WTC11 (cell line): ENCODE results near the gene RNF125. TPM values are rescaled to one million over a fixed set of nuclear protein-coding genes. Genes with fewer than 3 reads are reported as not detected.
A peak's percentile ranks its signal among the peaks of the same experiment; 100 is the strongest.
"Not testable (repeated sequence)": the region's sequence is repeated elsewhere in the genome, so short reads cannot be mapped to it uniquely, and the experiment has no call there.

Experiments used
- ATAC-seq: fragments of 200-7000 bp; cut with Tn5 transposase; 2 replicates; pipeline ENCODE4 v1.10.0; 2021; ENCODE audit warnings: mild to moderate bottlenecking, moderate library complexity
- CTCF ChIA-PET: fragments of 300-600 bp; sonication (Branson Sonifier 250); formaldehyde crosslinking; loops from one replicate; lab custom pipeline; 2021; ENCODE audit warnings: antibody characterized with exemption; lab: Charles Lee
- POLR2A ChIA-PET: fragments of 350-600 bp; sonication (Branson Sonifier 250); formaldehyde crosslinking; loops from one replicate; lab custom pipeline; 2021; ENCODE audit warnings: antibody characterized with exemption; lab: Charles Lee
- DNase-seq: peaks from one replicate; pipeline ENCODE4 v3.0.0; 2021; ENCODE audit warnings: low spot score
- H3K27ac Mint-ChIP-seq: 2 replicates; pipeline ENCODE4 v1.8.0; 2021; ENCODE audit warnings: mixed read lengths
- H3K27me3 Mint-ChIP-seq: 2 replicates; pipeline ENCODE4 v1.8.0; 2021; ENCODE audit warnings: low read depth, mild to moderate bottlenecking, moderate library complexity, mixed read lengths
- H3K36me3 Mint-ChIP-seq: 2 replicates; pipeline ENCODE4 v1.8.0; 2021; ENCODE audit warnings: mixed read lengths
- H3K4me1 Mint-ChIP-seq: 2 replicates; pipeline ENCODE4 v1.8.0; 2022; ENCODE audit warnings: mixed read lengths
- H3K4me3 Mint-ChIP-seq: 2 replicates; pipeline ENCODE4 v1.8.0; 2021; ENCODE audit warnings: mild to moderate bottlenecking, moderate library complexity, mixed read lengths
- H3K9me3 Mint-ChIP-seq: 2 replicates; pipeline ENCODE4 v1.8.0; 2021; ENCODE audit warnings: mixed read lengths
- CREM ChIP-seq: sonication (generic); formaldehyde crosslinking; IDR thresholded peaks from 2 replicates; pipeline ENCODE4 v1.8.1; 2022; ENCODE audit warnings: mild to moderate bottlenecking, missing genetic modification reagents, moderate library complexity
- KAT7 ChIP-seq: sonication (generic); formaldehyde crosslinking; IDR thresholded peaks from 2 replicates; pipeline ENCODE4 v1.8.1; 2023; ENCODE audit warnings: missing genetic modification reagents, mild to moderate bottlenecking, borderline replicate concordance
- OVOL2 ChIP-seq: fragments of 250-450 bp; sonication (Bioruptor Pico); IDR thresholded peaks from 2 replicates; pipeline ENCODE4 v1.9.0; 2021; ENCODE audit warnings: mild to moderate bottlenecking, borderline replicate concordance
- TEAD4 ChIP-seq: sonication (generic); formaldehyde crosslinking; IDR thresholded peaks from 2 replicates; pipeline ENCODE4 v1.8.0; 2022; ENCODE audit warnings: mild to moderate bottlenecking, missing genetic modification reagents
- ZNF219 ChIP-seq: sonication (generic); formaldehyde crosslinking; IDR thresholded peaks from 2 replicates; pipeline ENCODE4 v1.8.0; 2023; ENCODE audit warnings: missing genetic modification reagents, mild to moderate bottlenecking, borderline replicate concordance
- total RNA-seq: library from RNA; stranded (reverse); gene quantifications from 3 replicates; pipeline ENCODE4 v1.2.3, GENCODE V29; 2021
- TF ChIP-seq, protein P1 (sequence below): fragments of 250-450 bp; sonication (Bioruptor Pico); conservative IDR thresholded peaks from 2 replicates; pipeline ENCODE4 v1.9.0; 2021; ENCODE audit warnings: mild to moderate bottlenecking
- TF ChIP-seq, protein P2 (sequence below): sonication (generic); formaldehyde crosslinking; IDR thresholded peaks from 2 replicates; pipeline ENCODE4 v1.8.1; 2023; ENCODE audit warnings: mild to moderate bottlenecking, missing genetic modification reagents
- TF ChIP-seq, protein P3 (sequence below): sonication (generic); formaldehyde crosslinking; IDR thresholded peaks from 2 replicates; pipeline ENCODE4 v1.8.1; 2022; ENCODE audit warnings: missing genetic modification reagents, borderline replicate concordance
- TF ChIP-seq, protein P4 (sequence below): sonication (generic); formaldehyde crosslinking; IDR thresholded peaks from 2 replicates; pipeline ENCODE4 v1.8.0; 2022; ENCODE audit warnings: missing genetic modification reagents

RNF125 gene
- total RNA-seq, 1 experiment from 2014 or later, result 14.9 TPM

DNA sequence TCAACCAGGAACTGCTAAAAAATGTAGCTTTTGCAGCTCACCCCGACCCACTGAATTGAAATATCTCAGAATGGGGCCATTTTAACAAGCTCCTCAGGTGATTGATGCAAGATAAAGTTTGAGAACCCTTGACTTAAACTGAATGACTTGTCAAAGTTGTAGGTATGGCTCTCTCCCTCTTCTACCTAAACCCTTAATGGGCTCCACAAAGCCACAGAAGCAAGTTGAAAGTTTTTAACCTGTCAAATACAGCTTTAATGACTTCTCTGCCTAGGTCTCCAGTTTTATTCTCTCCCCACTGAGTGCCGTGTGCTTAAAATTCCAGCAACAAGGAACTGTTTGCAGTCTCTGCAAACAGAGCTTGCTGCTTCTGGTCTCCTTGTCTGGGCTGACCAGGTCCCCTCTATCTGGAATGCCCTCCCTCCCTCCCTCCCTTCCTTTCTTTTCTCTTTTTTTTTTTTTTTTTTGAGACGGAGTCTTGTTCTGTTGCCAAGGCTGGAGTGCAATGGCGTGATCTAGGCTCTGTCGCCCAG, 19.7 kb upstream of the RNF125 start (continued):
- TF ChIP-seq, protein P1, sequence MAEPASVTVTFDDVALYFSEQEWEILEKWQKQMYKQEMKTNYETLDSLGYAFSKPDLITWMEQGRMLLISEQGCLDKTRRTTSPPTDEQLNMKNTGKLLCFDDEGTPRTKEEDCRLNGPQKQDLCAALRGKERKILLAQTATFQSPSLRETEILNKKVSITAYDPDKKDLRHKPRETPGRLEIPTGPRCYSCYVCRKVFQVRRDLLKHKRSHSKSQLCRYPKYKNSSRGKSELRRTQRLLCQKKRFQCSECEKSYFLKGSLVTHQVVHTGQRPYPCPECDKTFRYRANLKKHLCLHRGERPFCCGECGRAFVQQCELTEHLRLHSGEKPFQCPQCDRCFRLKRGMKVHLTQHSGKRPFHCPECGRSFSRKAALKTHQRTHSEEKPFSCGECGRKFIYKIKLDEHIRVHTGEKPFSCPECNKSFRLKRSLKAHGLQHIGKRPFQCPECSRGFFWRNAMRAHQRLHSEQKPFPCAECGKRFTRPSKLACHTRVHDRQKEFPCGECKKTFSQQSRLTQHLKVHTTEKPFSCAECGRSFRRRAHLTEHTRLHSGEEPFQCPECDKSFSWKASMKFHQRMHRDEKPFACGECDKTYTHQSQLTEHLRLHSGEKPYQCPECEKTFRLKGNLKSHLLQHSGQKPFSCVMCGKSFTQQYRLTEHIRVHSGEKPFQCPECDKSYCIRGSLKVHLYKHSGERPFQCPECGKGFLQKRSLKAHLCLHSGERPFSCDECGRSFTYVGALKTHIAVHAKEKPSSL (CRISPR knock-in tag), result no peak

DNA sequence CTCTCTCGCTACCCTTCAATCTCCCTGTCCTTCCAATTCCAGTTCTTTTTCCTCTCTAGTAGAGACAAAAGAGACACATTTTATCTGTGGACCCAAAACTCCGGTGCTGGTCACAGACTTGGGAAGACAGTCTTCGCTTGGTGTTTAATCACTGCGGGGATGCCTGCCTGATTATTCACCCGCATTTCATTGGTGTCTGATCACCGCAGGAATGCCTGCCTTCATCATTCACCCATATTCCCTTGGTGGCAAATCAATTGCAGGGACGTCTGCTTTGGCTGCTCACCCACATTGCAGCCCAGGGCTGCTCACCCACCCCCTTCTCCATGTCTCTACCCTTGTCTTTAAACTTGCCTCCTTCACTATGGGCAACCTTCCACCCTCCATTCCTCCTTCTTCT, 17.5 kb upstream of the RNF125 start:
- H3K36me3 Mint-ChIP-seq, result peaks cover 18% of the 10 kb centered on the region
- ATAC-seq, DNase-seq, H3K27me3 Mint-ChIP-seq, H3K27ac Mint-ChIP-seq, CTCF ChIA-PET, POLR2A ChIA-PET, H3K4me3 Mint-ChIP-seq, H3K4me1 Mint-ChIP-seq: not testable (repeated sequence)
- H3K9me3 Mint-ChIP-seq, result peaks cover 27% of the 10 kb centered on the region

DNA sequence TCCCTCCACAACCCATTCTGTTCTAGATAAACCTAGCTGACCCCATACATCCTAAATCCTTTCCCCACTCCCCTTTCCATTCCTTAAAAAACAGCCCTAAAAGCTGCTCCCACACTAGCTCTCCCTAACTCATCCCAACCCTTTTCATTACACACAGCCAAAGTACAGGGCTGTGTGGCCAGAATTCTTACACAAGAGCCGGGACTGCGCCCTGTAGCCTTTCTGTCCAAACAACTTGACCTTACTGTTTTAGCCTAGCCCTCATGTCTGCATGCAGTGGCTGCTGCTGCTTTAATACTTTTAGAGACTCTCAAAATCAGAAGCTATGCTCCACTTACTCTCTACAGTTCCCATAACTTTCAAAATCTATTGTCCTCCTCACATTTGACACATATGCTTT, 14.8 kb upstream of the RNF125 start:
- POLR2A ChIA-PET, result not testable (repeated sequence)

DNA sequence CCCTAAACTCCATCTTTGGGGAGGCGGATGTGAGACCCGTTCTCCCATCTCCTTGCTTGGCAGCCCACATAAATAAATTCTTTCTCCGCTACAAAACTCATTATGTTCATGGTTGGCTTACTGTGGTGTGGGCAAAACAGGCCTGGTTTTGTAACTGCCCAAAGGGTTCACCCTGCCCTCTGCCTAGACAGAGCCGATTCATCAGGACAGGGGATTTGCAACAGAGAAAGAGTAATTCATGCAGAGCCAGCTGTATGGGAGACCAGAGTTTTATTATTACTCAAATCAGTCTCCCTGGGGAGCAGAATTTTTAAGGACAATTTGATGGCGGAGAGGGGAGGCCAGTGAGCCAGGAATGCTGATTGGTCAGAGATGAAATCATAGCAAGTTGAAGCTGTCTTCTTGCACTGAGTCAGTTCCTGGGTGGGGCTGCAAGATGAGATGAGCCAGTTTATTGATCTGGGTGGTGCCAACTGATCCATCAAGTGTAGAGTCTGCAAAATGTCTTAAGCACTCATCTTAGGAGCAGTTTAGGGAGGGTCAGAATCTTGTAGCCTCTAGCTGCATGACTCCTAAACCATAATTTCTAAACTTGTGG, 8.4 kb upstream of the RNF125 start:
- Mint-ChIP-seq H3K27me3 (no peaks in the 10 kb centered on the region), H3K4me1 (peaks cover 8% of the 10 kb centered on the region), H3K36me3 (peaks cover 5% of the 10 kb centered on the region), H3K9me3 (peaks cover 13% of the 10 kb centered on the region), H3K27ac (peak overlapping the region; percentile 37; the same call in 1 of the 2 replicates), H3K4me3 (no peak overlapping the region)
- CTCF ChIA-PET, result interaction anchor here (1.6 kb wide), 1 partner anchor 9 kb away, joined by 3 read pairs; no protein-coding TSS in a partner anchor
- TF ChIP-seq ZNF219 (CRISPR knock-in tag), result no peak
- TF ChIP-seq, protein P2, sequence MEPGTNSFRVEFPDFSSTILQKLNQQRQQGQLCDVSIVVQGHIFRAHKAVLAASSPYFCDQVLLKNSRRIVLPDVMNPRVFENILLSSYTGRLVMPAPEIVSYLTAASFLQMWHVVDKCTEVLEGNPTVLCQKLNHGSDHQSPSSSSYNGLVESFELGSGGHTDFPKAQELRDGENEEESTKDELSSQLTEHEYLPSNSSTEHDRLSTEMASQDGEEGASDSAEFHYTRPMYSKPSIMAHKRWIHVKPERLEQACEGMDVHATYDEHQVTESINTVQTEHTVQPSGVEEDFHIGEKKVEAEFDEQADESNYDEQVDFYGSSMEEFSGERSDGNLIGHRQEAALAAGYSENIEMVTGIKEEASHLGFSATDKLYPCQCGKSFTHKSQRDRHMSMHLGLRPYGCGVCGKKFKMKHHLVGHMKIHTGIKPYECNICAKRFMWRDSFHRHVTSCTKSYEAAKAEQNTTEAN (CRISPR knock-in tag), result no peak
- TF ChIP-seq, protein P3, sequence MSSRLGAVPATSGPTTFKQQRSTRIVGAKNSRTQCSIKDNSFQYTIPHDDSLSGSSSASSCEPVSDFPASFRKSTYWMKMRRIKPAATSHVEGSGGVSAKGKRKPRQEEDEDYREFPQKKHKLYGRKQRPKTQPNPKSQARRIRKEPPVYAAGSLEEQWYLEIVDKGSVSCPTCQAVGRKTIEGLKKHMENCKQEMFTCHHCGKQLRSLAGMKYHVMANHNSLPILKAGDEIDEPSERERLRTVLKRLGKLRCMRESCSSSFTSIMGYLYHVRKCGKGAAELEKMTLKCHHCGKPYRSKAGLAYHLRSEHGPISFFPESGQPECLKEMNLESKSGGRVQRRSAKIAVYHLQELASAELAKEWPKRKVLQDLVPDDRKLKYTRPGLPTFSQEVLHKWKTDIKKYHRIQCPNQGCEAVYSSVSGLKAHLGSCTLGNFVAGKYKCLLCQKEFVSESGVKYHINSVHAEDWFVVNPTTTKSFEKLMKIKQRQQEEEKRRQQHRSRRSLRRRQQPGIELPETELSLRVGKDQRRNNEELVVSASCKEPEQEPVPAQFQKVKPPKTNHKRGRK (CRISPR knock-in tag), result 0 out of 2 replicates have a peak, but pooled peaks have one; percentile 27
- DNase-seq, result no peak
- ATAC-seq, result no peak
- POLR2A ChIA-PET, result no interaction called here

More for the DNA sequence above, 14.8 kb upstream of the RNF125 start:
- H3K27ac Mint-ChIP-seq, H3K4me3 Mint-ChIP-seq, ATAC-seq, CTCF ChIA-PET, H3K27me3 Mint-ChIP-seq, DNase-seq, H3K4me1 Mint-ChIP-seq: not testable (repeated sequence)
- Mint-ChIP-seq H3K36me3 (peaks cover 18% of the 10 kb centered on the region), H3K9me3 (peaks cover 24% of the 10 kb centered on the region)

DNA sequence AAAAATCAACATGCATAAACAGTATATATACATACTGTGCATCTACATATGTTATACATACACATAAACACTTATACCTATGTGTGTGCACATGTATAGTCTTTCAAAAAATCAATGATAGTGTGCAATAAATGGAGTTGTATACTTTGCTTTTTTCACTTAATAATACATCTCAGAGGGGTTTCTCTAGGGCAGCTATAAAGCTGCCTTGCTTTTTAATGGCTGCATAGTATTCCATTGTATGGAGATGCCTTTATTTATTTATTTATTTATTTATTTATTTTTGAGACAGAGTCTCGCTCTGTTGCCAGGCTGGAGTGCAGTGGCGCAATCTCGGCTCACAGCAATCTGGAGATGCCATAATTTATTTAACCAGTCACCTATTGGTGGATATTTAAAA, 7.4 kb upstream of the RNF125 start:
- DNase-seq, result no peak
- no peak for ATAC-seq
- TF ChIP-seq, protein P4, sequence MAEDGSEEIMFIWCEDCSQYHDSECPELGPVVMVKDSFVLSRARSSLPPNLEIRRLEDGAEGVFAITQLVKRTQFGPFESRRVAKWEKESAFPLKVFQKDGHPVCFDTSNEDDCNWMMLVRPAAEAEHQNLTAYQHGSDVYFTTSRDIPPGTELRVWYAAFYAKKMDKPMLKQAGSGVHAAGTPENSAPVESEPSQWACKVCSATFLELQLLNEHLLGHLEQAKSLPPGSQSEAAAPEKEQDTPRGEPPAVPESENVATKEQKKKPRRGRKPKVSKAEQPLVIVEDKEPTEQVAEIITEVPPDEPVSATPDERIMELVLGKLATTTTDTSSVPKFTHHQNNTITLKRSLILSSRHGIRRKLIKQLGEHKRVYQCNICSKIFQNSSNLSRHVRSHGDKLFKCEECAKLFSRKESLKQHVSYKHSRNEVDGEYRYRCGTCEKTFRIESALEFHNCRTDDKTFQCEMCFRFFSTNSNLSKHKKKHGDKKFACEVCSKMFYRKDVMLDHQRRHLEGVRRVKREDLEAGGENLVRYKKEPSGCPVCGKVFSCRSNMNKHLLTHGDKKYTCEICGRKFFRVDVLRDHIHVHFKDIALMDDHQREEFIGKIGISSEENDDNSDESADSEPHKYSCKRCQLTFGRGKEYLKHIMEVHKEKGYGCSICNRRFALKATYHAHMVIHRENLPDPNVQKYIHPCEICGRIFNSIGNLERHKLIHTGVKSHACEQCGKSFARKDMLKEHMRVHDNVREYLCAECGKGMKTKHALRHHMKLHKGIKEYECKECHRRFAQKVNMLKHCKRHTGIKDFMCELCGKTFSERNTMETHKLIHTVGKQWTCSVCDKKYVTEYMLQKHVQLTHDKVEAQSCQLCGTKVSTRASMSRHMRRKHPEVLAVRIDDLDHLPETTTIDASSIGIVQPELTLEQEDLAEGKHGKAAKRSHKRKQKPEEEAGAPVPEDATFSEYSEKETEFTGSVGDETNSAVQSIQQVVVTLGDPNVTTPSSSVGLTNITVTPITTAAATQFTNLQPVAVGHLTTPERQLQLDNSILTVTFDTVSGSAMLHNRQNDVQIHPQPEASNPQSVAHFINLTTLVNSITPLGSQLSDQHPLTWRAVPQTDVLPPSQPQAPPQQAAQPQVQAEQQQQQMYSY (CRISPR knock-in tag), result no peak
- TF ChIP-seq KAT7, result no peak
- no peak for TF ChIP-seq CREM (CRISPR knock-in tag)
- no peak for TF ChIP-seq TEAD4 (CRISPR knock-in tag)
- TF ChIP-seq OVOL2, result no peak
- ChIA-PET CTCF (interaction anchor here (1.6 kb wide), 1 partner anchor 8 kb away, joined by 3 read pairs; no protein-coding TSS in a partner anchor), POLR2A (no interaction called here)
- no peak overlapping the region for H3K27ac Mint-ChIP-seq
- H3K4me3 Mint-ChIP-seq, result no peak overlapping the region
- H3K4me1 Mint-ChIP-seq, result peaks cover 8% of the 10 kb centered on the region
- peaks cover 13% of the 10 kb centered on the region for H3K9me3 Mint-ChIP-seq
- H3K27me3 Mint-ChIP-seq, result no peaks in the 10 kb centered on the region
- peaks cover 5% of the 10 kb centered on the region for H3K36me3 Mint-ChIP-seq
